ENCODE measurements around the gene PAK1IP1.

Gene PAK1IP1

DNA sequence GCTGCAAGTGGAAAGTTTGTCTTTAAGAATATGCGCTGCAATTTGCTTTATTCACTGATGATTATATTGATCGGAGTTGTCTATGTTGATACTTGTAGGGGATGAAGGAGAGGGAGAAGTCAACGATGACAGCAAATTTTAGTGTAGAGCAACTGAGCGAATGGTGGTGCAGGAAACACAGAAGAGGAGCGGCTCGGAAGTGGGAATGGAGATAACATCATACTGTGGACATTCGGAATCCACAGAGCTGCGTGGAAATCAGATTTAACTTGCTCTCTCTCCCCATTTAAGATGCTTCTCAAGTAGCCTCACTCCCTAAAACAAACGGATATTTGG, 52.1 kb downstream of the PAK1IP1 start:
- no peak for TF ChIP-seq TAF1 (IDR thresholded peaks at IDR 0.05; ENCODE audit: borderline replicate concordance, insufficient read depth, low read length)

- TF ChIP-seq FOXP2 (optimal IDR thresholded peaks at IDR 0.05; ENCODE audit: borderline replicate concordance, extremely low read depth, extremely low read length, insufficient read depth) (no peak), TAF1 (IDR thresholded peaks at IDR 0.05; ENCODE audit: borderline replicate concordance, insufficient read depth, low read length) (peak; percentile 86; the same call in 1 of the 2 replicates), SIN3A (IDR thresholded peaks at IDR 0.05; ENCODE audit: borderline replicate concordance, insufficient read depth, low read length) (no peak), POLR2AphosphoS5 (IDR thresholded peaks at IDR 0.05; ENCODE audit: low read depth, low read length) (peak; percentile 94)
- TF ChIP-seq, protein P1, sequence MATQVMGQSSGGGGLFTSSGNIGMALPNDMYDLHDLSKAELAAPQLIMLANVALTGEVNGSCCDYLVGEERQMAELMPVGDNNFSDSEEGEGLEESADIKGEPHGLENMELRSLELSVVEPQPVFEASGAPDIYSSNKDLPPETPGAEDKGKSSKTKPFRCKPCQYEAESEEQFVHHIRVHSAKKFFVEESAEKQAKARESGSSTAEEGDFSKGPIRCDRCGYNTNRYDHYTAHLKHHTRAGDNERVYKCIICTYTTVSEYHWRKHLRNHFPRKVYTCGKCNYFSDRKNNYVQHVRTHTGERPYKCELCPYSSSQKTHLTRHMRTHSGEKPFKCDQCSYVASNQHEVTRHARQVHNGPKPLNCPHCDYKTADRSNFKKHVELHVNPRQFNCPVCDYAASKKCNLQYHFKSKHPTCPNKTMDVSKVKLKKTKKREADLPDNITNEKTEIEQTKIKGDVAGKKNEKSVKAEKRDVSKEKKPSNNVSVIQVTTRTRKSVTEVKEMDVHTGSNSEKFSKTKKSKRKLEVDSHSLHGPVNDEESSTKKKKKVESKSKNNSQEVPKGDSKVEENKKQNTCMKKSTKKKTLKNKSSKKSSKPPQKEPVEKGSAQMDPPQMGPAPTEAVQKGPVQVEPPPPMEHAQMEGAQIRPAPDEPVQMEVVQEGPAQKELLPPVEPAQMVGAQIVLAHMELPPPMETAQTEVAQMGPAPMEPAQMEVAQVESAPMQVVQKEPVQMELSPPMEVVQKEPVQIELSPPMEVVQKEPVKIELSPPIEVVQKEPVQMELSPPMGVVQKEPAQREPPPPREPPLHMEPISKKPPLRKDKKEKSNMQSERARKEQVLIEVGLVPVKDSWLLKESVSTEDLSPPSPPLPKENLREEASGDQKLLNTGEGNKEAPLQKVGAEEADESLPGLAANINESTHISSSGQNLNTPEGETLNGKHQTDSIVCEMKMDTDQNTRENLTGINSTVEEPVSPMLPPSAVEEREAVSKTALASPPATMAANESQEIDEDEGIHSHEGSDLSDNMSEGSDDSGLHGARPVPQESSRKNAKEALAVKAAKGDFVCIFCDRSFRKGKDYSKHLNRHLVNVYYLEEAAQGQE (IDR thresholded peaks at IDR 0.05; ENCODE audit: insufficient read depth in 1 of 2, low read depth in 2 of 2, low read length in 2 of 2), result 0 out of 4 replicates have a peak, but pooled peaks of 1 of the 2 experiments have one; percentile 5
These were observed 52.6 kb downstream of the PAK1IP1 start, which contains the start of gene TMEM14B for GRCh38 chr6:10747251-10747972. Gene TMEM14B (plus strand): TSS chr6:10747805. CDS start chr6:10749246, 1,441 bp downstream.

- TF ChIP-seq SIN3A (IDR thresholded peaks at IDR 0.05; ENCODE audit: borderline replicate concordance, insufficient read depth, low read length) (no peak), FOXP2 (optimal IDR thresholded peaks at IDR 0.05; ENCODE audit: borderline replicate concordance, extremely low read depth, extremely low read length, insufficient read depth) (no peak), POLR2AphosphoS5 (IDR thresholded peaks at IDR 0.05; ENCODE audit: low read depth, low read length) (no peak), TAF1 (IDR thresholded peaks at IDR 0.05; ENCODE audit: borderline replicate concordance, insufficient read depth, low read length) (no peak)
- TF ChIP-seq, protein P1 (IDR thresholded peaks at IDR 0.05; ENCODE audit: insufficient read depth in 1 of 2, low read depth in 2 of 2, low read length in 2 of 2), result no peak
These were observed 55.0 kb downstream of the PAK1IP1 start for GRCh38 chr6:10749734-10750133.

GRCh38 chr6:10756085-10756484, 61.3 kb downstream of the PAK1IP1 start:
- TF ChIP-seq SIN3A (IDR thresholded peaks at IDR 0.05; ENCODE audit: borderline replicate concordance, insufficient read depth, low read length), result no peak
- TF ChIP-seq POLR2AphosphoS5 (IDR thresholded peaks at IDR 0.05; ENCODE audit: low read depth, low read length), result no peak
- no peak for TF ChIP-seq TAF1 (IDR thresholded peaks at IDR 0.05; ENCODE audit: borderline replicate concordance, insufficient read depth, low read length)
- TF ChIP-seq, protein P1 (IDR thresholded peaks at IDR 0.05; ENCODE audit: insufficient read depth in 1 of 2, low read depth in 2 of 2, low read length in 2 of 2), result no peak
- TF ChIP-seq FOXP2 (optimal IDR thresholded peaks at IDR 0.05; ENCODE audit: borderline replicate concordance, extremely low read depth, extremely low read length, insufficient read depth), result no peak

All from PFSK-1 (cell line).